ENCODE results near the gene MRPS5. TPM values are rescaled to one million over a fixed set of nuclear protein-coding genes. Genes with fewer than 3 reads are reported as not detected.
A peak's percentile ranks its signal among the peaks of the same experiment; 100 is the strongest.

MRPS5 gene
- total RNA-seq, 2 experiments from 2014 or later = 89.6 to 90.2 TPM

DNA sequence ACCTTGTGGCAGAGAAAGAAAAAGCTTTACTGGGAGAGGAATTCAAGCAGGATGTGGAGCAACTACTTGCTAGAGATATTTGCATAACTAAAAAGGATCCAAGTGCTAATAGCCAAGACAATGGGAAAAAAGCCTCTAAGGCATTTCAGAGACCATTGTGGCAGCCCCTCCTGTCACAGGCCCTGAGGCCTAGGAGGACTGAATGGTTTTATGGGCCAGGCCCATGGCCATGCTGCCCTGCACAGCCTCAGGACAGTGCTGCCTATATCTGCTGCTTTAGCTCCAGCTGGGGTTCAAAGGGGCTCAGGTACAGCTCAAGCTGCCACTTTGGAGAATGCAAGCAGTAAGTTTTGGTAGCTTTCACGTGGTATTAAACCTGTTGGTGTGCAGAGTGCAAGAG lies 17.1 kb upstream of the MRPS5 start:
- Histone ChIP-seq H2AFZ (ENCODE audit: low read length) (no peak overlapping the region), H3K79me2 (ENCODE audit: insufficient read depth, low read depth, low read length) (no peaks in the 10 kb centered on the region), H3K9me2 (ENCODE audit: insufficient read depth, low read length) (no peaks in the 10 kb centered on the region), H3K27ac (ENCODE audit: low read depth, low read length, poor library complexity, severe bottlenecking) (no peak overlapping the region), H4K20me1 (ENCODE audit: insufficient read depth, low read length) (no peaks in the 10 kb centered on the region), H3K9me3 (ENCODE audit: low read length) (peaks cover 15% of the 10 kb centered on the region; the same call in 1 of the 2 replicates), H3K4me2 (ENCODE audit: low read length) (no peak overlapping the region), H3K36me3 (ENCODE audit: insufficient read depth, low read length) (no peaks in the 10 kb centered on the region), H3K4me3 (ENCODE audit: low read depth, low read length, poor library complexity, severe bottlenecking) (no peak overlapping the region), H3K4me1 (ENCODE audit: insufficient read depth, low read length, poor library complexity, severe bottlenecking) (no peaks in the 10 kb centered on the region)
- POLR2A ChIA-PET = no interaction called here
- DNase-seq (ENCODE audit: low spot score) = no peak
- no peak for TF ChIP-seq EZH2phosphoT487 (IDR thresholded peaks at IDR 0.05; ENCODE audit: borderline replicate concordance, low read depth, low read length)
- no peak for TF ChIP-seq CTCF (conservative IDR thresholded peaks at IDR 0.05; ENCODE audit: low read length)
- no TSS peak for BruUV-seq (replicated peaks)
- intact Hi-C loops (cut with micrococcal nuclease; ENCODE audit: unreplicated experiment) = no loop called here
- CTCF ChIA-PET (ENCODE audit: unreplicated experiment) = no interaction called here

DNA sequence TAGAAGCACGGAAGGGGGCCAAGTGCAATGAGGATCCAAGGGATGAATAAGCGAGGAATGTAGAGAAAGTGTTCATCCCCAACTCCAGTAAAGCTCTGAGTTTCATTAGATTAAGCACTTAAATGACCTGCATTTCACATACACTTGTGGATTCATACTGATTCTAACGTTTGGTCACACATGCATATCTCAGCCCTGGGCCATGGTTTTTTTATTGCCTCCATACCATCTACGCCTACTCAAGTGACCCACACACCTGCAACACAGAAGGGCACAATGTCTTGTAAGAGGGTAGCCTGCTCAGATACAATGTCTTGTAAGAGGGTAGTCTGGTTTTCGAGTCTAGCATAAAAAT lies 566 bp upstream of the MRPS5 start:
- intact Hi-C loops (cut with micrococcal nuclease; ENCODE audit: unreplicated experiment) = no loop called here
- ChIA-PET POLR2A (interaction anchor here (1.3 to 3.0 kb wide), 7 partner anchors 12 to 84 kb away, joined by 3 to 20 read pairs (median 4); partner anchors contain the start of genes ZNF2 and ZNF514), CTCF (ENCODE audit: unreplicated experiment) (no interaction called here)
- Histone ChIP-seq H3K4me1 (ENCODE audit: insufficient read depth, low read length, poor library complexity, severe bottlenecking) (peaks cover 23% of the 10 kb centered on the region), H4K20me1 (ENCODE audit: insufficient read depth, low read length) (0 out of 2 replicates have a peak, but pooled peaks cover 5% of the 10 kb centered on the region), H3K9me2 (ENCODE audit: insufficient read depth, low read length) (no peaks in the 10 kb centered on the region), H2AFZ (ENCODE audit: low read length) (peak overlapping the region; percentile 94), H3K79me2 (ENCODE audit: insufficient read depth, low read depth, low read length) (peaks cover 43% of the 10 kb centered on the region), H3K4me2 (ENCODE audit: low read length) (peak overlapping the region; percentile 77), H3K4me3 (ENCODE audit: low read depth, low read length, poor library complexity, severe bottlenecking) (peak overlapping the region; percentile 88), H3K27ac (ENCODE audit: low read depth, low read length, poor library complexity, severe bottlenecking) (peak overlapping the region; percentile 55), H3K9me3 (ENCODE audit: low read length) (peaks cover 4% of the 10 kb centered on the region; the same call in 1 of the 2 replicates), H3K36me3 (ENCODE audit: insufficient read depth, low read length) (peaks cover 33% of the 10 kb centered on the region)
- TF ChIP-seq EZH2phosphoT487 (IDR thresholded peaks at IDR 0.05; ENCODE audit: borderline replicate concordance, low read depth, low read length) = no peak
- no peak for TF ChIP-seq CTCF (conservative IDR thresholded peaks at IDR 0.05; ENCODE audit: low read length)
- no TSS peak for BruUV-seq (replicated peaks)
- no peak for DNase-seq (ENCODE audit: low spot score)

GRCh38 chr2:95121093-95121406 lies 558 bp downstream of the MRPS5 start:
- Histone ChIP-seq H3K9me3 (ENCODE audit: low read length) (peaks cover 4% of the 10 kb centered on the region; the same call in 1 of the 2 replicates), H3K9me2 (ENCODE audit: insufficient read depth, low read length) (no peaks in the 10 kb centered on the region), H2AFZ (ENCODE audit: low read length) (peak overlapping the region; percentile 94), H3K4me3 (ENCODE audit: low read depth, low read length, poor library complexity, severe bottlenecking) (peak overlapping the region; percentile 88), H3K79me2 (ENCODE audit: insufficient read depth, low read depth, low read length) (peaks cover 46% of the 10 kb centered on the region), H3K27ac (ENCODE audit: low read depth, low read length, poor library complexity, severe bottlenecking) (peak overlapping the region; percentile 55), H3K36me3 (ENCODE audit: insufficient read depth, low read length) (peaks cover 44% of the 10 kb centered on the region), H3K4me2 (ENCODE audit: low read length) (peak overlapping the region; percentile 77), H3K4me1 (ENCODE audit: insufficient read depth, low read length, poor library complexity, severe bottlenecking) (peaks cover 23% of the 10 kb centered on the region), H4K20me1 (ENCODE audit: insufficient read depth, low read length) (0 out of 2 replicates have a peak, but pooled peaks cover 5% of the 10 kb centered on the region)
- POLR2A ChIA-PET = interaction anchor here (0.5 to 3.0 kb wide), 8 partner anchors 10 to 1051 kb away, joined by 3 to 20 read pairs (median 4); partner anchors contain the start of genes ZNF2 and ZNF514
- CTCF ChIA-PET (ENCODE audit: unreplicated experiment) = no interaction called here
- no peak for DNase-seq (ENCODE audit: low spot score)
- no TSS peak for BruUV-seq (replicated peaks)
- no peak for TF ChIP-seq CTCF (conservative IDR thresholded peaks at IDR 0.05; ENCODE audit: low read length)
- no peak for TF ChIP-seq EZH2phosphoT487 (IDR thresholded peaks at IDR 0.05; ENCODE audit: borderline replicate concordance, low read depth, low read length)
- intact Hi-C loops (cut with micrococcal nuclease; ENCODE audit: unreplicated experiment) = no loop called here

All from OCI-LY7 (cell line).